Neural cell (in vitro differentiated cells): Measurements from ENCODE around the gene NBPF6. TPM values are rescaled to one million over a fixed set of nuclear protein-coding genes. Genes with fewer than 3 reads are reported as not detected.
"Not testable (repeated sequence)": the region's sequence is repeated elsewhere in the genome, so short reads cannot be mapped to it uniquely, and the experiment has no call there.

ENCODE experiments used
- H2AFZ ChIP-seq: fragments of 200-600, 300-800 bp; sonication (generic), shearing (Covaris generic); 2 replicates; pipeline ENCODE4 v1.6.0; 2014; ENCODE audit warnings: low read depth, mild to moderate bottlenecking, antibody characterized with exemption, low read length, moderate library complexity
- H3F3A ChIP-seq: fragments of 200-600 bp; shearing (Covaris generic); 2 replicates; pipeline ENCODE4 v1.6.1; 2016; ENCODE audit warnings: mild to moderate bottlenecking, moderate library complexity, mixed read lengths, antibody characterized with exemption, low read length; ENCODE audit not compliant: insufficient read depth, poor library complexity, severe bottlenecking
- H3K27ac ChIP-seq: fragments of 200-600, 300-800 bp; sonication (generic), shearing (Covaris generic); 2 replicates; pipeline ENCODE4 v1.5.1; 2014; ENCODE audit warnings: mild to moderate bottlenecking, low read length, moderate library complexity
- H3K27me3 ChIP-seq: fragments of 300-800, 200-600 bp; sonication (generic), shearing (Covaris generic); 2 replicates; pipeline ENCODE4 v1.6.0; 2014; ENCODE audit warnings: mild to moderate bottlenecking, low read depth, low read length, moderate library complexity; ENCODE audit not compliant: insufficient read depth
- H3K36me3 ChIP-seq: fragments of 300-800, 200-600 bp; sonication (generic), shearing (Covaris generic); 2 replicates; pipeline ENCODE4 v1.5.1; 2014; ENCODE audit warnings: mild to moderate bottlenecking, antibody characterized with exemption, low read length, moderate library complexity; ENCODE audit not compliant: insufficient read depth
- H3K4me2 ChIP-seq: fragments of 300-800, 200-600 bp; sonication (generic), shearing (Covaris generic); 2 replicates; pipeline ENCODE4 v1.6.0; 2014; ENCODE audit warnings: mild to moderate bottlenecking, low read length
- H3K4me3 ChIP-seq: fragments of 300-800, 200-600 bp; sonication (generic), shearing (Covaris generic); 2 replicates; pipeline ENCODE4 v1.5.1; 2014; ENCODE audit warnings: mild to moderate bottlenecking, low read length, moderate library complexity
- H3K79me2 ChIP-seq: fragments of 200-600 bp; shearing (Covaris generic); replicated peaks from 2 replicates; pipeline ENCODE4 v1.6.0; 2014; ENCODE audit warnings: mild to moderate bottlenecking, low read length, moderate library complexity; ENCODE audit not compliant: insufficient read depth
- H3K9ac ChIP-seq: fragments of 300-800, 200-600 bp; sonication (generic), shearing (Covaris generic); 2 replicates; pipeline ENCODE4 v1.6.1; 2016; ENCODE audit warnings: mild to moderate bottlenecking, low read length, mixed read lengths
- H3K9me2 ChIP-seq: fragments of 200-600 bp; shearing (Covaris generic); 2 replicates; pipeline ENCODE4 v1.6.1; 2016; ENCODE audit warnings: mild to moderate bottlenecking, low read length, mixed read lengths; ENCODE audit not compliant: insufficient read depth
- H3K9me3 ChIP-seq: fragments of 200-600, 300-800 bp; sonication (generic), shearing (Covaris generic); 2 replicates; pipeline ENCODE4 v1.6.1; 2016; ENCODE audit warnings: mild to moderate bottlenecking, mixed run types, low read length, moderate library complexity, mixed read lengths
- H4K20me1 ChIP-seq: fragments of 200-600 bp; shearing (Covaris generic); 2 replicates; pipeline ENCODE4 v1.6.1; 2016; ENCODE audit warnings: mild to moderate bottlenecking, mixed run types; ENCODE audit not compliant: insufficient read depth
- CTCF ChIP-seq: fragments of 450-650 bp; IDR thresholded peaks from 2 replicates; pipeline ENCODE4 v1.5.1; 2014; ENCODE audit warnings: antibody characterized with exemption, mild to moderate bottlenecking, moderate library complexity; ENCODE audit not compliant: poor library complexity, severe bottlenecking
- EP300 ChIP-seq: fragments of 450-650 bp; conservative IDR thresholded peaks from 2 replicates; pipeline ENCODE4 v1.6.1; 2014; ENCODE audit warnings: antibody characterized with exemption, mild to moderate bottlenecking, moderate library complexity; ENCODE audit not compliant: poor library complexity, severe bottlenecking
- EZH2 ChIP-seq: fragments of 200-600, 300-800 bp; shearing (Covaris generic), sonication (generic); IDR thresholded peaks from 2 replicates; pipeline ENCODE4 v1.6.1; 2014; ENCODE audit warnings: antibody characterized with exemption, low read length, borderline replicate concordance, mild to moderate bottlenecking; ENCODE audit not compliant: insufficient read depth, poor library complexity, severe bottlenecking
- MXI1 ChIP-seq: fragments of 450-650 bp; conservative IDR thresholded peaks from 2 replicates; pipeline ENCODE4 v1.6.1; 2014; ENCODE audit warnings: antibody characterized with exemption, mild to moderate bottlenecking; ENCODE audit not compliant: poor library complexity, severe bottlenecking
- POLR2AphosphoS5 ChIP-seq: IDR thresholded peaks from 2 replicates; pipeline ENCODE4 v1.6.1; 2012
- RAD21 ChIP-seq: fragments of 450-650 bp; conservative IDR thresholded peaks from 2 replicates; pipeline ENCODE4 v1.6.1; 2014; ENCODE audit warnings: antibody characterized with exemption, mild to moderate bottlenecking, moderate library complexity
- REST ChIP-seq: IDR thresholded peaks from 2 replicates; pipeline ENCODE4 v1.6.1; 2012; ENCODE audit warnings: borderline replicate concordance
- SMC3 ChIP-seq: fragments of 450-650 bp; conservative IDR thresholded peaks from 2 replicates; pipeline ENCODE4 v1.6.1; 2014; ENCODE audit warnings: antibody characterized with exemption, mild to moderate bottlenecking, moderate library complexity; ENCODE audit not compliant: poor library complexity
- TAF1 ChIP-seq: IDR thresholded peaks from 2 replicates; pipeline ENCODE4 v1.6.1; 2012; ENCODE audit warnings: low read depth
- polyA plus RNA-seq: library from polyadenylated mRNA; depleted of rRNA; stranded (reverse); fragments of >200 nt; gene quantifications from 2 replicates; pipeline ENCODE4 v1.2.3, GENCODE V29; 2014

NBPF6 gene
- polyA plus RNA-seq, 1 donor from 2014 or later = not detected

- H3K4me3 ChIP-seq, H3K9me3 ChIP-seq, H3K4me2 ChIP-seq, H3K9me2 ChIP-seq, H3K27me3 ChIP-seq, H3K9ac ChIP-seq, H2AFZ ChIP-seq, H3K36me3 ChIP-seq, H3K27ac ChIP-seq, H3K79me2 ChIP-seq, H4K20me1 ChIP-seq, H3F3A ChIP-seq: not testable (repeated sequence)
Measured at GRCh38 chr1:108474516-108474915, 24.4 kb downstream of the NBPF6 start.

GRCh38 chr1:108478429-108479015 lies 28.4 kb downstream of the NBPF6 start:
- no peak overlapping the region for H3K27ac ChIP-seq
- no peaks in the 10 kb centered on the region for H3K9me2 ChIP-seq
- H3K79me2 ChIP-seq = no peaks in the 10 kb centered on the region
- no peak overlapping the region for H3K4me2 ChIP-seq
- no peak overlapping the region for H2AFZ ChIP-seq
- no peaks in the 10 kb centered on the region for H3F3A ChIP-seq
- H3K9me3 ChIP-seq = no peaks in the 10 kb centered on the region
- no peaks in the 10 kb centered on the region for H4K20me1 ChIP-seq
- no peak overlapping the region for H3K9ac ChIP-seq
- H3K36me3 ChIP-seq = no peaks in the 10 kb centered on the region
- no peaks in the 10 kb centered on the region for H3K27me3 ChIP-seq
- no peak overlapping the region for H3K4me3 ChIP-seq
- TF ChIP-seq TAF1 (no peak), POLR2AphosphoS5 (no peak), REST (no peak), MXI1 (no peak), RAD21 (no peak), CTCF (no peak), EZH2 (no peak), EP300 (no peak), SMC3 (no peak)

GRCh38 chr1:108482708-108483107 lies 32.6 kb downstream of the NBPF6 start:
- H3F3A ChIP-seq = no peaks in the 10 kb centered on the region
- no peak for TF ChIP-seq EP300
- no peak for TF ChIP-seq EZH2
- no peak for TF ChIP-seq SMC3
- no peak for TF ChIP-seq REST
- TF ChIP-seq MXI1 = no peak
- no peak for TF ChIP-seq CTCF
- TF ChIP-seq RAD21 = no peak
- no peak for TF ChIP-seq TAF1
- no peak for TF ChIP-seq POLR2AphosphoS5

More at GRCh38 chr1:108482708-108483107, 32.6 kb downstream of the NBPF6 start:
- Histone ChIP-seq H3K9me2 (no peaks in the 10 kb centered on the region), H3K9ac (no peak overlapping the region), H3K4me3 (no peak overlapping the region), H3K79me2 (no peaks in the 10 kb centered on the region), H3K27me3 (no peaks in the 10 kb centered on the region), H3K36me3 (no peaks in the 10 kb centered on the region), H2AFZ (no peak overlapping the region), H3K9me3 (no peaks in the 10 kb centered on the region), H4K20me1 (no peaks in the 10 kb centered on the region), H3K4me2 (no peak overlapping the region), H3K27ac (no peak overlapping the region)
